Measurements from ENCODE around the gene SRXN1.

SRXN1 gene

GRCh38 chr20:622161-622560 is 30.8 kb downstream of the SRXN1 start:
- CTCF ChIA-PET = interaction anchor here (0.6 kb wide), 1 partner anchor 69 kb away, joined by 3 read pairs; no protein-coding TSS in a partner anchor
- H3K36me3 Mint-ChIP-seq = no peaks in the 10 kb centered on the region
- H3K27me3 Mint-ChIP-seq = peaks cover 61% of the 10 kb centered on the region

GRCh38 chr20:621125-621756 is 31.8 kb downstream of the SRXN1 start:
- no peaks in the 10 kb centered on the region for H3K36me3 Mint-ChIP-seq
- peaks cover 4% of the 10 kb centered on the region for H3K9me3 Mint-ChIP-seq
- no peak overlapping the region for H3K4me3 Mint-ChIP-seq
- no peaks in the 10 kb centered on the region for H3K4me1 Mint-ChIP-seq
- H3K27me3 Mint-ChIP-seq = peaks cover 55% of the 10 kb centered on the region
- no peak for DNase-seq
- H3K27ac Mint-ChIP-seq = no peak overlapping the region
- CTCF ChIA-PET = no interaction called here

More at GRCh38 chr20:622161-622560, 30.8 kb downstream of the SRXN1 start:
- no peak overlapping the region for H3K4me3 Mint-ChIP-seq
- no peaks in the 10 kb centered on the region for H3K4me1 Mint-ChIP-seq
- DNase-seq = no peak
- H3K9me3 Mint-ChIP-seq = peaks cover 4% of the 10 kb centered on the region
- peak overlapping the region; percentile 29 for H3K27ac Mint-ChIP-seq

GRCh38 chr20:620246-620645 is 32.8 kb downstream of the SRXN1 start:
- Mint-ChIP-seq H3K27me3 (peaks cover 52% of the 10 kb centered on the region), H3K36me3 (no peaks in the 10 kb centered on the region), H3K4me1 (no peaks in the 10 kb centered on the region), H3K9me3 (peaks cover 4% of the 10 kb centered on the region), H3K4me3 (no peak overlapping the region), H3K27ac (no peak overlapping the region)
- CTCF ChIA-PET = interaction anchor here (0.6 kb wide), 1 partner anchor 364 kb away, joined by 3 read pairs; no protein-coding TSS in a partner anchor
- no peak for DNase-seq

- no peaks in the 10 kb centered on the region for H3K36me3 Mint-ChIP-seq
- H3K27me3 Mint-ChIP-seq = peaks cover 56% of the 10 kb centered on the region
Observed at GRCh38 chr20:618980-619379, 34.0 kb downstream of the SRXN1 start.

GRCh38 chr20:617934-618690 is 34.9 kb downstream of the SRXN1 start:
- H3K27me3 Mint-ChIP-seq = peaks cover 61% of the 10 kb centered on the region
- H3K36me3 Mint-ChIP-seq = no peaks in the 10 kb centered on the region
- H3K27ac Mint-ChIP-seq = no peak overlapping the region
- CTCF ChIA-PET = interaction anchor here (1.3 kb wide), 1 partner anchor 27 kb away, joined by 5 read pairs; no protein-coding TSS in a partner anchor
- peaks cover 4% of the 10 kb centered on the region for H3K9me3 Mint-ChIP-seq
- H3K4me3 Mint-ChIP-seq = no peak overlapping the region
- no peaks in the 10 kb centered on the region for H3K4me1 Mint-ChIP-seq
- no peak for DNase-seq

More at GRCh38 chr20:618980-619379, 34.0 kb downstream of the SRXN1 start:
- CTCF ChIA-PET = interaction anchor here (1.3 kb wide), 1 partner anchor 27 kb away, joined by 5 read pairs; no protein-coding TSS in a partner anchor
- DNase-seq = no peak
- Mint-ChIP-seq H3K4me3 (no peak overlapping the region), H3K27ac (no peak overlapping the region), H3K4me1 (no peaks in the 10 kb centered on the region), H3K9me3 (peaks cover 4% of the 10 kb centered on the region)

GRCh38 chr20:615514-615913 is 37.5 kb downstream of the SRXN1 start:
- peaks cover 9% of the 10 kb centered on the region for H3K4me1 Mint-ChIP-seq
- no peak for DNase-seq
- H3K4me3 Mint-ChIP-seq = no peak overlapping the region
- peaks cover 67% of the 10 kb centered on the region for H3K27me3 Mint-ChIP-seq
- no peak overlapping the region for H3K27ac Mint-ChIP-seq
- CTCF ChIA-PET = no interaction called here
- H3K9me3 Mint-ChIP-seq = peaks cover 4% of the 10 kb centered on the region
- no peaks in the 10 kb centered on the region for H3K36me3 Mint-ChIP-seq

GRCh38 chr20:611843-612185 is 41.2 kb downstream of the SRXN1 start:
- Mint-ChIP-seq H3K4me3 (no peak overlapping the region), H3K36me3 (no peaks in the 10 kb centered on the region), H3K27ac (no peak overlapping the region), H3K9me3 (no peaks in the 10 kb centered on the region), H3K4me1 (peaks cover 10% of the 10 kb centered on the region), H3K27me3 (peaks cover 77% of the 10 kb centered on the region)
- DNase-seq = no peak
- CTCF ChIA-PET = interaction anchor here (0.6 kb wide), 1 partner anchor 33 kb away, joined by 3 read pairs; no protein-coding TSS in a partner anchor

- CTCF ChIA-PET = interaction anchor here (0.6 kb wide), 1 partner anchor 34 kb away, joined by 3 read pairs; no protein-coding TSS in a partner anchor
- Mint-ChIP-seq H3K27me3 (peaks cover 78% of the 10 kb centered on the region), H3K4me3 (peak overlapping the region; percentile 10), H3K36me3 (no peaks in the 10 kb centered on the region), H3K27ac (no peak overlapping the region), H3K4me1 (peaks cover 10% of the 10 kb centered on the region), H3K9me3 (no peaks in the 10 kb centered on the region)
- no peak for DNase-seq
Observed at GRCh38 chr20:611047-611842, 41.8 kb downstream of the SRXN1 start.

- Mint-ChIP-seq H3K27ac (no peak within 1 kb of the TSS), H3K27me3 (peaks cover 87% of the 10 kb centered on the region), H3K36me3 (no peaks in the 10 kb centered on the region), H3K4me1 (peaks cover 10% of the 10 kb centered on the region), H3K9me3 (no peaks in the 10 kb centered on the region), H3K4me3 (peak within 1 kb of the TSS; percentile 10)
- CTCF ChIA-PET = no interaction called here
- no peak for DNase-seq
Observed at GRCh38 chr20:610130-611046, 42.6 kb downstream of the SRXN1 start, which contains the start of gene TCF15. Gene TCF15 (minus strand): TSS chr20:610309. CDS start chr20:610237, 72 bp downstream.

GRCh38 chr20:609371-609964 is 43.5 kb downstream of the SRXN1 start:
- DNase-seq = no peak
- CTCF ChIA-PET = no interaction called here
- Mint-ChIP-seq H3K4me3 (no peak overlapping the region), H3K9me3 (no peaks in the 10 kb centered on the region), H3K36me3 (no peaks in the 10 kb centered on the region), H3K4me1 (peaks cover 10% of the 10 kb centered on the region), H3K27me3 (peaks cover 88% of the 10 kb centered on the region), H3K27ac (no peak overlapping the region)

GRCh38 chr20:608970-609369 is 44.0 kb downstream of the SRXN1 start:
- Mint-ChIP-seq H3K27me3 (peaks cover 86% of the 10 kb centered on the region), H3K4me1 (peaks cover 10% of the 10 kb centered on the region), H3K9me3 (no peaks in the 10 kb centered on the region), H3K27ac (no peak overlapping the region), H3K4me3 (no peak overlapping the region), H3K36me3 (no peaks in the 10 kb centered on the region)
- CTCF ChIA-PET = no interaction called here
- DNase-seq = no peak

- H3K4me1 Mint-ChIP-seq = peaks cover 10% of the 10 kb centered on the region
- peaks cover 86% of the 10 kb centered on the region for H3K27me3 Mint-ChIP-seq
- H3K27ac Mint-ChIP-seq = no peak overlapping the region
- H3K9me3 Mint-ChIP-seq = no peaks in the 10 kb centered on the region
- no peak for DNase-seq
- no peak overlapping the region for H3K4me3 Mint-ChIP-seq
- H3K36me3 Mint-ChIP-seq = no peaks in the 10 kb centered on the region
- CTCF ChIA-PET = no interaction called here
Observed at GRCh38 chr20:607476-607875, 45.5 kb downstream of the SRXN1 start.

- H3K9me3 Mint-ChIP-seq = no peaks in the 10 kb centered on the region
- no peaks in the 10 kb centered on the region for H3K36me3 Mint-ChIP-seq
- H3K27ac Mint-ChIP-seq = no peak overlapping the region
- DNase-seq = no peak
- no peak overlapping the region for H3K4me3 Mint-ChIP-seq
- peaks cover 68% of the 10 kb centered on the region for H3K27me3 Mint-ChIP-seq
- CTCF ChIA-PET = no interaction called here
- H3K4me1 Mint-ChIP-seq = no peaks in the 10 kb centered on the region
Observed at GRCh38 chr20:605237-605636, 47.8 kb downstream of the SRXN1 start.
